ENCODE data around the gene CD93. TPM values are rescaled to one million over a fixed set of nuclear protein-coding genes. Genes with fewer than 3 reads are reported as not detected.

CD93 gene
- total RNA-seq, 1 donor from 2014 or later, result 0.30 TPM

- no peak for DNase-seq (ENCODE audit: low read depth)
Measured at GRCh38 chr20:23099791-23100719, 13.9 kb upstream of the CD93 start.

- no peak for DNase-seq (ENCODE audit: low read depth)
Measured at GRCh38 chr20:23097636-23098580, 11.8 kb upstream of the CD93 start.

GRCh38 chr20:23096986-23097520, 10.9 kb upstream of the CD93 start:
- no peak for DNase-seq (ENCODE audit: low read depth)

- no peak for DNase-seq (ENCODE audit: low read depth)
Measured at GRCh38 chr20:23096097-23096496, 10.0 kb upstream of the CD93 start.

GRCh38 chr20:23095499-23095898, 9.4 kb upstream of the CD93 start:
- no peak for DNase-seq (ENCODE audit: low read depth)

- no peak for DNase-seq (ENCODE audit: low read depth)
Measured at GRCh38 chr20:23094927-23095326, 8.8 kb upstream of the CD93 start.

GRCh38 chr20:23094213-23094896, 8.2 kb upstream of the CD93 start:
- no peak for DNase-seq (ENCODE audit: low read depth)

GRCh38 chr20:23093613-23094012, 7.5 kb upstream of the CD93 start:
- no peak for DNase-seq (ENCODE audit: low read depth)

GRCh38 chr20:23092861-23093495, 6.9 kb upstream of the CD93 start:
- no peak for DNase-seq (ENCODE audit: low read depth)

- no peak for DNase-seq (ENCODE audit: low read depth)
Measured at GRCh38 chr20:23092384-23092756, 6.2 kb upstream of the CD93 start.

GRCh38 chr20:23091721-23092383, 5.7 kb upstream of the CD93 start:
- DNase-seq (ENCODE audit: low read depth), result no peak

GRCh38 chr20:23090878-23091277, 4.8 kb upstream of the CD93 start:
- DNase-seq (ENCODE audit: low read depth), result no peak

GRCh38 chr20:23090147-23090546, 4.0 kb upstream of the CD93 start:
- DNase-seq (ENCODE audit: low read depth), result no peak

- DNase-seq (ENCODE audit: low read depth), result no peak
Measured at GRCh38 chr20:23088866-23089265, 2.7 kb upstream of the CD93 start.

GRCh38 chr20:23087587-23088251, 1.6 kb upstream of the CD93 start:
- DNase-seq (ENCODE audit: low read depth), result no peak

- no peak for DNase-seq (ENCODE audit: low read depth)
Measured at GRCh38 chr20:23086931-23087411, 847 bp upstream of the CD93 start.

- no peak for DNase-seq (ENCODE audit: low read depth)
Measured at GRCh38 chr20:23085436-23086055, 578 bp downstream of the CD93 start.

- DNase-seq (ENCODE audit: low read depth), result no peak
Measured at GRCh38 chr20:23084845-23085365, 1.2 kb downstream of the CD93 start.

- no peak for DNase-seq (ENCODE audit: low read depth)
Measured at GRCh38 chr20:23084282-23084844, 1.8 kb downstream of the CD93 start.

Data from renal cortical epithelial cell (primary cell).